PC-9 (cell line): ENCODE data around the gene CPXM1. TPM values are rescaled to one million over a fixed set of nuclear protein-coding genes. Genes with fewer than 3 reads are reported as not detected.

Experiments
- BruUV-seq: library from RNA; stranded (reverse); fragments of 400-500 nt; replicated peaks from 2 replicates; lab custom pipeline; 2021; lab: Mats Ljungman, UMichigan
- CTCF ChIA-PET: fragments of 300-600 bp; sonication (Branson Sonifier 250); formaldehyde crosslinking; loops from one replicate; lab custom pipeline; 2022; ENCODE audit warnings: antibody characterized with exemption; lab: Charles Lee
- POLR2A ChIA-PET: fragments of 300-600 bp; sonication (Branson Sonifier 250); formaldehyde crosslinking; loops from one replicate; lab custom pipeline; 2022; ENCODE audit warnings: antibody characterized with exemption; ENCODE audit not compliant: unreplicated experiment; lab: Charles Lee
- DNase-seq, 2 experiments: peaks; one replicate each; pipeline versions ENCODE4 v3.0.0 to v3.0.0-alpha.2; 2015 to 2022; ENCODE audit warnings: mixed read lengths in 1 of 2
- H2AFZ ChIP-seq: fragments of 200-600 bp; sonication (generic); 2 replicates; pipeline ENCODE4 v1.8.1; 2017; ENCODE audit warnings: antibody characterized with exemption
- H3F3A ChIP-seq: fragments of 200-600 bp; sonication (generic); 2 replicates; pipeline ENCODE4 v1.8.1; 2017; ENCODE audit warnings: antibody characterized with exemption, mild to moderate bottlenecking, low read depth; ENCODE audit not compliant: insufficient read depth
- H3K27ac ChIP-seq: fragments of 200-600 bp; sonication (generic); 2 replicates; pipeline ENCODE4 v1.6.1; 2016; ENCODE audit warnings: mixed run types
- H3K27me3 ChIP-seq: fragments of 200-600 bp; sonication (generic); 2 replicates; pipeline ENCODE4 v1.6.1; 2016; ENCODE audit warnings: low read depth, mixed run types; ENCODE audit not compliant: insufficient read depth
- H3K36me3 ChIP-seq: fragments of 200-600 bp; sonication (generic); 2 replicates; pipeline ENCODE4 v1.6.1; 2016; ENCODE audit warnings: low read depth, mixed run types
- H3K4me1 ChIP-seq: fragments of 200-600 bp; sonication (generic); replicated peaks from 2 replicates; pipeline ENCODE4 v1.6.1; 2016; ENCODE audit warnings: mixed run types; ENCODE audit not compliant: insufficient read depth
- H3K4me2 ChIP-seq: fragments of 200-600 bp; sonication (generic); 2 replicates; pipeline ENCODE4 v1.6.1; 2017; ENCODE audit warnings: mixed run types
- H3K4me3 ChIP-seq: fragments of 200-600 bp; sonication (generic); 2 replicates; pipeline ENCODE4 v1.6.1; 2016; ENCODE audit warnings: mixed run types
- H3K79me2 ChIP-seq: fragments of 200-600 bp; sonication (generic); 2 replicates; pipeline ENCODE4 v1.6.1; 2017; ENCODE audit warnings: low read depth, mixed run types
- H3K9me2 ChIP-seq: fragments of 200-600 bp; sonication (generic); 2 replicates; pipeline ENCODE4 v1.8.1; 2017; ENCODE audit warnings: mild to moderate bottlenecking; ENCODE audit not compliant: insufficient read depth
- H3K9me3 ChIP-seq: fragments of 200-600 bp; sonication (generic); 2 replicates; pipeline ENCODE4 v1.8.1; 2016; ENCODE audit warnings: low read depth; ENCODE audit not compliant: insufficient read depth
- H4K20me1 ChIP-seq: fragments of 200-600 bp; sonication (generic); 2 replicates; pipeline ENCODE4 v1.8.1; 2017; ENCODE audit not compliant: insufficient read depth
- CTCF ChIP-seq: fragments of 200-600 bp; sonication (generic); conservative IDR thresholded peaks from 2 replicates; pipeline ENCODE4 v1.6.1; 2017; ENCODE audit warnings: mixed run types, antibody characterized with exemption, mild to moderate bottlenecking, moderate library complexity
- EZH2 ChIP-seq: fragments of 200-600 bp; sonication (generic); IDR thresholded peaks from 2 replicates; pipeline ENCODE4 v1.8.0; 2017; ENCODE audit warnings: antibody characterized with exemption, low read depth
- intact Hi-C: fragments of 100-400 bp; cut with micrococcal nuclease; formaldehyde crosslinking; loops from one replicate; pipeline ENCODE4 v1.10.0; 2022; ENCODE audit not compliant: unreplicated experiment
- total RNA-seq: library from RNA; stranded (reverse); gene quantifications from 2 replicates; pipeline ENCODE4 v1.2.3, GENCODE V29; 2021

The CPXM1 gene
- total RNA-seq, 1 experiment from 2014 or later, result not detected

- Histone ChIP-seq H3K27me3 (no peaks in the 10 kb centered on the region), H3K9me2 (no peaks in the 10 kb centered on the region), H2AFZ (no peak overlapping the region), H3K4me1 (peaks cover 28% of the 10 kb centered on the region), H3K36me3 (no peaks in the 10 kb centered on the region), H3K79me2 (no peaks in the 10 kb centered on the region), H4K20me1 (no peaks in the 10 kb centered on the region), H3K4me2 (no peak overlapping the region), H3K9me3 (no peaks in the 10 kb centered on the region), H3F3A (peaks cover 21% of the 10 kb centered on the region), H3K4me3 (no peak overlapping the region), H3K27ac (no peak overlapping the region)
- CTCF ChIA-PET, result no interaction called here
- intact Hi-C loops, result no loop called here
- no peak for TF ChIP-seq CTCF
- TF ChIP-seq EZH2, result no peak
- POLR2A ChIA-PET, result no interaction called here
- BruUV-seq, result no TSS peak
- DNase-seq, result no peak
Observed at GRCh38 chr20:2817891-2818595, 17.6 kb upstream of the CPXM1 start.

GRCh38 chr20:2817341-2817726 lies 16.9 kb upstream of the CPXM1 start:
- H3K9me2 ChIP-seq, result no peaks in the 10 kb centered on the region
- no peaks in the 10 kb centered on the region for H3K27me3 ChIP-seq
- no peak overlapping the region for H3K4me2 ChIP-seq
- H3K9me3 ChIP-seq, result no peaks in the 10 kb centered on the region
- DNase-seq, result no peak
- ChIA-PET POLR2A (no interaction called here), CTCF (no interaction called here)
- TF ChIP-seq EZH2, result no peak
- no peak for TF ChIP-seq CTCF
- H2AFZ ChIP-seq, result no peak overlapping the region
- BruUV-seq, result no TSS peak
- H3K79me2 ChIP-seq, result no peaks in the 10 kb centered on the region
- no peaks in the 10 kb centered on the region for H3K36me3 ChIP-seq
- H3F3A ChIP-seq, result peaks cover 21% of the 10 kb centered on the region
- H3K27ac ChIP-seq, result no peak overlapping the region
- peaks cover 28% of the 10 kb centered on the region for H3K4me1 ChIP-seq
- no peak overlapping the region for H3K4me3 ChIP-seq
- no peaks in the 10 kb centered on the region for H4K20me1 ChIP-seq
- intact Hi-C loops, result no loop called here

- Histone ChIP-seq H3K27ac (no peak overlapping the region), H4K20me1 (no peaks in the 10 kb centered on the region), H3K27me3 (no peaks in the 10 kb centered on the region), H3F3A (peaks cover 21% of the 10 kb centered on the region), H3K4me2 (no peak overlapping the region), H3K4me1 (peaks cover 28% of the 10 kb centered on the region), H3K4me3 (no peak overlapping the region), H3K79me2 (no peaks in the 10 kb centered on the region), H3K9me2 (no peaks in the 10 kb centered on the region), H2AFZ (no peak overlapping the region), H3K36me3 (no peaks in the 10 kb centered on the region), H3K9me3 (no peaks in the 10 kb centered on the region)
- intact Hi-C loops, result no loop called here
- BruUV-seq, result no TSS peak
- DNase-seq, result no peak
- no peak for TF ChIP-seq EZH2
- no peak for TF ChIP-seq CTCF
- POLR2A ChIA-PET, result no interaction called here
- CTCF ChIA-PET, result no interaction called here
Observed at GRCh38 chr20:2816583-2817340, 16.3 kb upstream of the CPXM1 start.
